ENCODE data around the gene GET3. TPM values are rescaled to one million over a fixed set of nuclear protein-coding genes. Genes with fewer than 3 reads are reported as not detected.

The GET3 gene
- total and polyA plus RNA-seq, 2 of the 13 experiments (the other 11 are each of a cell fraction or from before 2014, with no cell fraction given) = 57.7 to 59.4 TPM

DNA sequence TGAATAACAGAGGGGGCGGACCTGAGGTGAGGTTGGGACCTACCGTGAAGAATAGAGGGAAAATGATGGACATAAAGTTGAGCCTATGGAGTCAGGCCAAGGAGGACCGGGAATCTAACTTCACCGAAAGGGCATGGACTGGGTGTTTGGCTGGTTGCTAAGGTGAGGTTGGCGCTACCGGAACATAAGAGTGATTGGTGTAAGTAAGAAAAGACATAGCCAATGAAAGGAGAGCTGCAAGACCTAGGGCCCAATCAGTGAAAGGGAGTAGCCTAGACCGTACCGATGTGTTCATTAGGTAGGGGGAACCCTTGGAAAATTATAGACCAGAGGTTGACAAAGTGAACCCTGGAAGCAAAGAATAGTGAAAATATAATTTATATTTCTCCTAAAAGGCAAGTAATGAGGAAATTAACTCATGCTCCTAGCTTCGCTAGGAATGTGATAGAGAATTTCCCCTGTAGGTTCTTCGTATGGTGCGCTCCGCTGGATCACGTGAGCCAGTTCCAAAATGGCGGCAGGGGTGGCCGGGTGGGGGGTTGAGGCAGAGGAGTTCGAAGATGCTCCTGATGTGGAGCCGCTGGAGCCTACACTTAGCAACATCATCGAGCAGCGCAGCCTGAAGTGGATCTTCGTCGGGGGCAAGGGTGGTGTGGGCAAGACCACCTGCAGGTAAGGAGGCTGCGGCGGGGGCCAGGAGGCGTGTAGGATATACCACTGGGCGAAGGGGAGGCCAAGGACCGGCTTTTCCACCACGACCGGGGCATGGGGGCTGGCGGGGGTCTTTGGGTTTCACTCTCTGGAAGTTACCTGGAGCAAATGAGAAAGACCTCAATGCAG is at the start of gene GET3 (continued):
- peak; percentile 58 for TF ChIP-seq NR2C2 (CRISPR knock-in tag; IDR thresholded peaks at IDR 0.05; ENCODE audit: borderline replicate concordance)
- TF ChIP-seq, protein P1, sequence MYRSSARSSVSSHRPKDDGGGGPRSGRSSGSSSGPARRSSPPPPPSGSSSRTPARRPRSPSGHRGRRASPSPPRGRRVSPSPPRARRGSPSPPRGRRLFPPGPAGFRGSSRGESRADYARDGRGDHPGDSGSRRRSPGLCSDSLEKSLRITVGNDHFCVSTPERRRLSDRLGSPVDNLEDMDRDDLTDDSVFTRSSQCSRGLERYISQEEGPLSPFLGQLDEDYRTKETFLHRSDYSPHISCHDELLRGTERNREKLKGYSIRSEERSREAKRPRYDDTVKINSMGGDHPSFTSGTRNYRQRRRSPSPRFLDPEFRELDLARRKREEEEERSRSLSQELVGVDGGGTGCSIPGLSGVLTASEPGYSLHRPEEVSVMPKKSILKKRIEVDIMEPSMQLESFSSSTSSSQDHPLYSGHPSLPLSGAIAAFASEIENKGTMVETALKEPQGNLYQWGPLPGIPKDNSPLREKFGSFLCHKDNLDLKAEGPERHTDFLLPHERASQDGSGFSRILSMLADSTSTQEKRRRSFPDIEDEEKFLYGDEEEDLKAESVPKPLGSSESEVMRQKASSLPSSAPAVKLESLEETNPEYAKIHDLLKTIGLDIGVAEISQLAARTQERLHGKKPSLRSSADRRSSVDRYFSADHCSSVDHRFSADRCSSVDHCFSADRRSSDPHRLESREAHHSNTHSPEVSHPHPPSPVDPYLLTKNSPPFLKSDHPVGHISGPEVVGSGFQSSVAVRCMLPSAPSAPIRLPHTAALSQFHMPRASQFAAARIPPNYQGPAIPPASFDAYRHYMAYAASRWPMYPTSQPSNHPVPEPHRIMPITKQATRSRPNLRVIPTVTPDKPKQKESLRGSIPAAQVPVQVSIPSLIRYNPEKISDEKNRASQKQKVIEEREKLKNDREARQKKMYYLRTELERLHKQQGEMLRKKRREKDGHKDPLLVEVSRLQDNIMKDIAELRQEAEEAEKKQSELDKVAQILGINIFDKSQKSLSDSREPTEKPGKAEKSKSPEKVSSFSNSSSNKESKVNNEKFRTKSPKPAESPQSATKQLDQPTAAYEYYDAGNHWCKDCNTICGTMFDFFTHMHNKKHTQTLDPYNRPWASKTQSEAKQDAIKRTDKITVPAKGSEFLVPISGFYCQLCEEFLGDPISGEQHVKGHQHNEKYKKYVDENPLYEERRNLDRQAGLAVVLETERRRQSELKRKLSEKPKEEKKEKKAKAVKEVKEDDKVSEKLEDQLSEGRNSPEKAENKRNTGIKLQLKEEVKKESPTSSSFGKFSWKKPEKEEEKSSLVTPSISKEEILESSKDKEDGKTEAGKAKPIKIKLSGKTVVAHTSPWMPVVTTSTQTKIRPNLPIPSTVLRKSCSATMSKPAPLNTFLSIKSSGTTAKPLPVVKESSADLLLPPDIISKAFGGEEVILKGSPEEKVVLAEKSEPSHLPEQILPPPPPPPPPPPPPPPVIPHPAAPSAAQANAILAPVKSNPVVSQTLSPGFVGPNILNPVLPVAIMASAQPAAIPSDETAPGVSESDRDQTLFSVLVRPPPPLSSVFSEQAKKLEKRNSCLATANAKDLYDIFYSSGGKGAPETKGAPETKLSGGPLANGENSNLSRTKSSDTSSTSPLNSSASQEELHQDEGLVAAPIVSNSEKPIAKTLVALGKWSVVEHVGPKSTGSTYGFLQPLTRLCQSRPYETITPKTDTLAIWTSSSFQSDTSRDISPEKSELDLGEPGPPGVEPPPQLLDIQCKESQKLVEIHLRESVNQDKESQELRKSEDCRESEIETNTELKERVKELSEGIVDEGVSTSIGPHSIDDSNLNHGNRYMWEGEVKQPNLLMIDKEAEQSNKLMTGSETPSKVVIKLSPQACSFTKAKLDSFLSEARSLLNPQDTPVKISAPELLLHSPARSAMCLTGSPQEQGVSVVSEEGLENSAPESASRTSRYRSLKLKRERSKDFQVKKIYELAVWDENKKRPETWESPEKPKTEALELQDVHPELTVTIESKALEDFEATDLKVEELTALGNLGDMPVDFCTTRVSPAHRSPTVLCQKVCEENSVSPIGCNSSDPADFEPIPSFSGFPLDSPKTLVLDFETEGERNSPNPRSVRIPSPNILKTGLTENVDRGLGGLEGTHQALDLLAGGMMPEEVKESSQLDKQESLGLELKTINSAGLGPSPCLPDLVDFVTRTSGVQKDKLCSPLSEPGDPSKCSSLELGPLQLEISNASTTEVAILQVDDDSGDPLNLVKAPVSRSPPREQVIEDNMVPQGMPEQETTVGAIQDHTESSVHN (CRISPR knock-in tag; IDR thresholded peaks at IDR 0.05) = no peak
- 0 out of 2 replicates have a peak, but pooled peaks have one; percentile 21 for TF ChIP-seq HIVEP1 (CRISPR knock-in tag; IDR thresholded peaks at IDR 0.05)
- peak; percentile 39; the same call in 1 of the 2 replicates for TF ChIP-seq MYC (CRISPR knock-in tag; IDR thresholded peaks at IDR 0.05; ENCODE audit: borderline replicate concordance)
- TF ChIP-seq ZNF224 (CRISPR knock-in tag; IDR thresholded peaks at IDR 0.05) = no peak
- TF ChIP-seq, protein P2, sequence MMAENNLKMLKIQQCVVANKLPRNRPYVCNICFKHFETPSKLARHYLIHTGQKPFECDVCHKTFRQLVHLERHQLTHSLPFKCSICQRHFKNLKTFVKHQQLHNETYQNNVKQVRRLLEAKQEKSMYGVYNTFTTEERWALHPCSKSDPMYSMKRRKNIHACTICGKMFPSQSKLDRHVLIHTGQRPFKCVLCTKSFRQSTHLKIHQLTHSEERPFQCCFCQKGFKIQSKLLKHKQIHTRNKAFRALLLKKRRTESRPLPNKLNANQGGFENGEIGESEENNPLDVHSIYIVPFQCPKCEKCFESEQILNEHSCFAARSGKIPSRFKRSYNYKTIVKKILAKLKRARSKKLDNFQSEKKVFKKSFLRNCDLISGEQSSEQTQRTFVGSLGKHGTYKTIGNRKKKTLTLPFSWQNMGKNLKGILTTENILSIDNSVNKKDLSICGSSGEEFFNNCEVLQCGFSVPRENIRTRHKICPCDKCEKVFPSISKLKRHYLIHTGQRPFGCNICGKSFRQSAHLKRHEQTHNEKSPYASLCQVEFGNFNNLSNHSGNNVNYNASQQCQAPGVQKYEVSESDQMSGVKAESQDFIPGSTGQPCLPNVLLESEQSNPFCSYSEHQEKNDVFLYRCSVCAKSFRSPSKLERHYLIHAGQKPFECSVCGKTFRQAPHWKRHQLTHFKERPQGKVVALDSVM (CRISPR knock-in tag; IDR thresholded peaks at IDR 0.05) = no peak
- peak; percentile 55; the same call in 1 of the 2 replicates for TF ChIP-seq CCDC6 (CRISPR knock-in tag; IDR thresholded peaks at IDR 0.05)
- no peak for TF ChIP-seq JUNB (CRISPR knock-in tag; IDR thresholded peaks at IDR 0.05; ENCODE audit: borderline replicate concordance)
- TF ChIP-seq, protein P3, sequence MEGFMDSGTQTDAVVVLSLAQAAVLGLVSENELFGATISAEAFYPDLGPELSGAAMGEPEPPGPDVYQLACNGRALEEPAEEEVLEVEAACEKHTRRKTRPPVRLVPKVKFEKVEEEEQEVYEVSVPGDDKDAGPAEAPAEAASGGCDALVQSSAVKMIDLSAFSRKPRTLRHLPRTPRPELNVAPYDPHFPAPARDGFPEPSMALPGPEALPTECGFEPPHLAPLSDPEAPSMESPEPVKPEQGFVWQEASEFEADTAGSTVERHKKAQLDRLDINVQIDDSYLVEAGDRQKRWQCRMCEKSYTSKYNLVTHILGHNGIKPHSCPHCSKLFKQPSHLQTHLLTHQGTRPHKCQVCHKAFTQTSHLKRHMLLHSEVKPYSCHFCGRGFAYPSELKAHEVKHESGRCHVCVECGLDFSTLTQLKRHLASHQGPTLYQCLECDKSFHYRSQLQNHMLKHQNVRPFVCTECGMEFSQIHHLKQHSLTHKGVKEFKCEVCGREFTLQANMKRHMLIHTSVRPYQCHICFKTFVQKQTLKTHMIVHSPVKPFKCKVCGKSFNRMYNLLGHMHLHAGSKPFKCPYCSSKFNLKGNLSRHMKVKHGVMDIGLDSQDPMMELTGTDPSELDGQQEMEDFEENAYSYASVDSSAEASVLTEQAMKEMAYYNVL (CRISPR knock-in tag; IDR thresholded peaks at IDR 0.05; ENCODE audit: borderline replicate concordance) = no peak
- TF ChIP-seq NR2F1 (CRISPR knock-in tag; IDR thresholded peaks at IDR 0.05) = no peak
- no peak for TF ChIP-seq ZNF644 (CRISPR knock-in tag; IDR thresholded peaks at IDR 0.05; ENCODE audit: low read depth)
- no peak for TF ChIP-seq ZNF296 (CRISPR knock-in tag; conservative IDR thresholded peaks at IDR 0.05)
- no peak; the same call in 1 of the 2 replicates for TF ChIP-seq CHCHD3 (CRISPR knock-in tag; IDR thresholded peaks at IDR 0.05)
- peak; percentile 38; the same call in 1 of the 2 replicates for TF ChIP-seq ARNTL (CRISPR knock-in tag; IDR thresholded peaks at IDR 0.05)
- no peak for TF ChIP-seq ZNF761 (CRISPR knock-in tag; conservative IDR thresholded peaks at IDR 0.05)
- no peak for TF ChIP-seq NR2F2 (IDR thresholded peaks at IDR 0.05; ENCODE audit: borderline replicate concordance, low read depth)
- no peak for TF ChIP-seq AHR (CRISPR knock-in tag; IDR thresholded peaks at IDR 0.05)

Data from HepG2 (cell line).